Stimulated activated CD8-positive, alpha-beta memory T cell treated with anti-CD3 and anti-CD28 coated beads, Interleukin-7, amount 100 ng/mL, for 24 hours (primary cell): ENCODE data around the gene YWHAH.
A peak's percentile ranks its signal among the peaks of the same experiment; 100 is the strongest.

Experiments
- DNase-seq: peaks from one replicate; pipeline ENCODE4 v3.0.0-alpha.2; 2020; ENCODE audit warnings: low read depth

The YWHAH gene

DNA sequence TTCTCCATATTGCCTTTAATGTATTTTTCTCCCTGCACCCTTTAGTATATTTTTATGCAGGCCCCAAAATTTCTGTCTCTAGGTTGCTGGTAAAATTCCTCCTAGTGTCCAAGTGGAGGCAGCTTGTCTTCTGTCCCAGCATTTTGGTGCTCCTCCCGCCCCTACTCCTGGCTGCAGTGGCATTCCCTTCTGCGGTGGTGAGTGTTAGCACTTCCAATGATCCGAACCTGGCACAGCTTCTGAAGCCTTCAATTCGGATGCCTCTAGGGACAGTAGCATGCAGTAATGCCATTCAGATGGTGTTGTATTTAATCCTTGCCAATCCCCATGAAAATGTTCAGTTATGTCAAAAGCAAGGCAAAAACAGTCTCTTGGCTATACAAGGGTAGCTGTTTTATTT is 5.9 kb downstream of the YWHAH start:
- no peak for DNase-seq

DNA sequence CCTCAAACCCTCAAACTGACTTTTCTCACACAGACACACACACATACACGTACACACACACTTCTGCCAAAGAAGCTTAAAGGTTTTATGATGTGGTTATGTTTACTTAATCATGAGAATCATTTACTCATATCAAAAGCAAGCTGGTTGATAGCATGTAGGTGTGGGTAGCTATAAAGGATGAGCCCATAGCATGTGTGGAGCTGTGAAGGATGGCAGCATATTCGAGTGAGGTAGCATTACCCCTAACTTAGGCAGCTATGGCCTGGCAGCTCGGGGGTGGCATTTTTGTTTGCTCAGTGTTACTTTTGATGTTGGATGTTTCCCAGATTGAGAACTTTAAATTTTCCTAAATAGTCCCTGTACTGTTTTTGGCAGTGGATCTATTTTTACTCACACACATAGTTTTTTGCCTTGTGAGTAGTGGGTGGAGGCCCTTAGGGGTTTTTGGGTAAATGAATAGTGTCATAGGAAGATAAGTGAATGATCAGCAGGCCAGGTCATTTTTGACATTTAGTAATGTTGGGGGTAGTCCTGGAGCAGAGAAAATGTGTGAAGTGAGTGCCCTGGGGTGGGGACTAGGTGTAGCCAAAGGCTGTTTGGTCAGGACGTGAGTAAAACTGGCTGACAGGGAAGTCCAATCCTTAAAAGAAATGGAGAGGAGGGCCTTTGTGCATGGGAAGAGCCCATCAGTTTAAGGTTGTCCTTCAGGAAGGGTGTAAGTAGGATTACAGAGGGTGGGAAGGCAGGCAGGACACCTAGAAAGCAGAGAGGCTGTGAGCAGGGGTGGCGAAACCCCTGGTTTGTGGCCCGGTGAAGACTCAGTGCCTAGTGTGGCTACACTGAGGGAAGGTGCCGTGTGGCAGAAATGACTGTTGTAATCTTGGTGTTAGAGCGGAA is 7.1 kb downstream of the YWHAH start:
- DNase-seq = no peak

DNA sequence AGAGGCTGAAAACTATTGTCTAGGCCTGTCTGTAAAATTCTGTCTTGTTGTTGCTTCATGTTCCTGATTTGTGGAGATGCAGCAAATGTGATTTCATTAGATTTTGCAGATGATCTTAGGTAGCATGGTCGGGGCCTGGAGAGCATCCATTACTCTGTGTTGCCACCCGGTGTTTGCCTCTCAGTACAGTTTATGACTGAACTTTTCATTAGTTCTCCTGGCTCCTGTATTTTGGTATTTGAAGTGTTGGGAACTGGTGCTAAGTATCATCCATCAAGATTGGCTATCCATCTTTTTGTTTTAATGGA is 7.7 kb downstream of the YWHAH start:
- no peak for DNase-seq

DNA sequence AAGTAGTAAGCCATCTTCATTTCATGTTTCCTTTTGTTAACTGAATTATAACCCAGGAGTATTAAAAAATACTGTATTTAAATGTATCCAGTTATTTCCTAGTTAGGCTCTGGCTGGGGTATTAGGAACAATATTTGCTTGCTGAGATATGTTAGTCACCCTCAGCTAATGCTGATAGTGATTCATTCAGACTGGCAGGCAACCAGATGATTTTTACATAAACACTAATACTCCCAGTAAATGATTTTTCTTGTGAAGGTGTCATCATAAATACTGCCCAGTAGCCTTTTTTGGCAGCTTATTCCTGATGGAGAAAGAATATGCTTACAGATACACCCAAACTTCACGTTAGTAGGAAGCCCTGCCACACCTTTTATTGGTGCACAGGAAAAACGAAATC is 8.1 kb downstream of the YWHAH start:
- no peak for DNase-seq

DNA sequence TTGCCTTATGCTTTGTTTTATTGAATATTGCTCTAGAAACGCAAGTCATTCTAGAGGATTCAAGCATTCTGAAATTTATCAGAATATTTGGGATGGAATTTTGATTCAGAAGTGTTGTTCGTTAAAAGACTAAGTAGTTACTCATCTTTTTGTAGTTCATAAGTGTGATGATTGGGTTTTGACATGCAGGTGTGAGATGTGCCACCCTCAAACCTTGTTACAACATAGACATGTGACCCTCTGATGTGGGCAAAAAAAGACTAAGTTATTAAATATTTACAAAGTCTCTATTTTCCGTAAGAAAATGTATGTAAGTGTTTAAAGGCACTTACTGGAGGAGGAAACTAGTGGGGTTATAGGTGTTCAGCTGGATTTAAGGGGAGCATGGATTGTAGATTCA is 8.9 kb downstream of the YWHAH start:
- DNase-seq = no peak

DNA sequence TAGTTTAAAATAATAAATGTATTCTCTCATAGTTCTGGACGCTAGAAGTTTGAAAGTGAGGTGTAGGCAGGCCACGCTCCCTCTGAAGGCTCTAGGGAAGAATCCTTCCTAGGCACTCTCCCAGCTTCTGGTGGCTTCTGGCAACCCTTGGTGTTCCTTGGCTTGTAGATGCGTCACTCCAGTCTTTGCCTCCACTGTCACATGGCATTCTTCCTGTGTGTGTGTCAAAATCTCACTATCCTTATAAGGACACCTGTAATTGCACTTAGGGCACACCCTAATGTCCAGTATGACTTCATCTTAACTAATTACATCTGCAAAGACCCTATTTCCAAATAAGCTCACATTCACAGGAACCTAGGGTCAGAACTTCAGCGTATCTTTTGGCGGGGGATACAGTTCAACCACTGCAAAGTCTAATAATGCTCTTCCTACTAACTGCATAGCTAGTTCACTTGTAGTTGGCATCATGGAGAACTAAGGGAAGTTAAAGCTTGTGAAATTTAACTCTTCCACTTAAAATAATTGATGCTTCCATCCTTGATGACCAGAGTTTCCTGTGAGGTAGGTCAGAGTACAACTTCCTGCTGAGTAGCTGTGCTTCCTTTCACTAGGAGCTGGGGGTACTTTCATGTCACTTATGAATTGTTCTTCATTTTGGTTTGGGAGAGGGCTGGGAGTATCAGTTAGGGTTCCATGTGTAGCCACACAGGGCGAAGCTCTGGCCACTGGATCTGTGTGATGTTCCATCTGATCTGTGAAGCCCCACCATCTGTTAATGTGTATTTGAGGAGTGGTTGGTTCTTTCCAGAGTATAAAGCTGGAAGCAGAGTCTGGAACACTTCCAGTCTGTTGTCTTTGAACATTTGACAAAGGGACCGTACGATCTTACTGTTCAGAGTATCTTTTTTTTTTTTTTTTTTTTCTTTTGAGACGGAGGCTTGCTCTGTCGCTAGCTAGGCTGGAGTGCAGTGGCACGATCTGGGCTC is 10.5 kb downstream of the YWHAH start:
- no peak for DNase-seq

DNA sequence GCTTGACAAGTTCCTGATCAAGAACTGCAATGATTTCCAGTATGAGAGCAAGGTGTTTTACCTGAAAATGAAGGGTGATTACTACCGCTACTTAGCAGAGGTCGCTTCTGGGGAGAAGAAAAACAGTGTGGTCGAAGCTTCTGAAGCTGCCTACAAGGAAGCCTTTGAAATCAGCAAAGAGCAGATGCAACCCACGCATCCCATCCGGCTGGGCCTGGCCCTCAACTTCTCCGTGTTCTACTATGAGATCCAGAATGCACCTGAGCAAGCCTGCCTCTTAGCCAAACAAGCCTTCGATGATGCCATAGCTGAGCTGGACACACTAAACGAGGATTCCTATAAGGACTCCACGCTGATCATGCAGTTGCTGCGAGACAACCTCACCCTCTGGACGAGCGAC is 12.0 kb downstream of the YWHAH start:
- no peak for DNase-seq

DNA sequence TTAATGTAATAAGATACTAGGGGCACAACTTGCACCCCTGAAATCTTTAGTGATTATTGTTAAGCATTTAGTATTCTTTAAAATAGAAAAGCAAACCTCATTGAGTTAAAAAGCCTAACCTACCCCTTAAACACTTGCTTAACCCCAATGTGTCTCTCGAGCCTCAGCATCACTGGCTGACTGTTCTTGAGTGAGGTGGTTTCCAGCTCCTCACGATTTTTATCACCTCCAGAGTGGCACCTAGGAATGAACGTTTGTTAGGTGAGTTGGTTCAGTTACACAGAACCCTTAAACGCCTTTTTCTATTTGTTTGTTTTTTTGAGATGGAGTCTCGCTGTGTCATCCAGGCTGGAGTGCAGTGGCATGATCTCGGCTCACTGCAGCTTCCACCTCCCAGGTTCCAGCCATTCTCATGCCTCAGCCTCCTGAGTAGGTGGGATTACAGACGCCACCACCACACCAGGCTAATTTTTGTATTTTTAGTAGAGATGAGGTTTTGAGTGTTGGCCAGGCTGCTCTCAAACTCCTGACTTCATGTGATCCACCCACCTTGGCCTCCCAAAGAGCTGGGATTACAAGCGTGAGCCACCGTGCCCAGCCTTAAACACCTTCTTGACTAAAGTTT is 13.7 kb downstream of the YWHAH start:
- no peak for DNase-seq

DNA sequence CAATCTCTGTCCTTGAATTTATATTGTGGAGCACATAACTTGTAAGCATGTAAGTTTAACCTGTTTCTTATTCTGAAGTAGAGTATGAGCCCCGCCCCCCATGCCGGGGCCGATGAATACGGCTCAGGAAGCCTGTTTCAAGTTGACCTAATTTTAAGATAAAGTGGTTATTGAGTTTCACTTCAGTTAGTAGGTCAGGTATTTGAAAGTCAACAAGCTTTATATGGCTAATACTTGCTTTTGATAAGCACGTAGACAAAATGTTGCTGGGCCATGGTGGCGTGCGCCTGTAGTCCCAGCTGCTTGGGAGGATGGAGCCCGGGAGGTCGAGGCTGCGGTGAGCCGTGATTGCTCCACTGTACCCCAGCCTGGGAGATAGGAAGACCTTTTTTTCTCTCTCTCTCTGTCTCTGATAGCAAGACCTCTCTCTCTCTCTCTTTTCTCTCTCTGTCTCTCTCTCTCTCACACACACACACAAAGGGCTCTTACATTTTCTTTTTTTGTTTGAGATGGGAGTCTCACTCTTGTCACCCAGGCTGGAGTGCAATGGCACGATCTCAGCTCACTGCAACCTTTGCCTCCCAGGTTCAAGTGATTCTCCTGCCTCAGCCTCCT is 14.4 kb downstream of the YWHAH start:
- DNase-seq = no peak

DNA sequence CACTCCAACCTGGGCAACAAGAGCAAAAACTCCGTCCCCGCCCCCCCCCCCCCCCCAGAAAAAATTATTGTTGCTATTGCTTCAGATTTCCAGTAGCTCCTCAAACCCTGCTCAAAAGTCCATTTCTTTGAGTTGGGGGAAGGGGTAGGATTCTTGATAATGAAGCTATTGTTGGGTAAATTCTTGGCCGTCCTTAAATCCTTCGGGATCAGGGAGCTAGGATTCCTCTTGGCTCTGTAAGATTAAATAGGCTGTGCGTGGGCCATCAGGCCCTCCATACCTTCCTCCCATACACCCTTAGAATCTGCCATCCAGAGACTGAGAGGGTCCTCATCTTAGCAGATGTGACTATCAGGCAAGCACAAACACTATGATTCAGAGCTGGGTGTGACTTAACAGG is 16.4 kb downstream of the YWHAH start:
- DNase-seq = no peak

DNA sequence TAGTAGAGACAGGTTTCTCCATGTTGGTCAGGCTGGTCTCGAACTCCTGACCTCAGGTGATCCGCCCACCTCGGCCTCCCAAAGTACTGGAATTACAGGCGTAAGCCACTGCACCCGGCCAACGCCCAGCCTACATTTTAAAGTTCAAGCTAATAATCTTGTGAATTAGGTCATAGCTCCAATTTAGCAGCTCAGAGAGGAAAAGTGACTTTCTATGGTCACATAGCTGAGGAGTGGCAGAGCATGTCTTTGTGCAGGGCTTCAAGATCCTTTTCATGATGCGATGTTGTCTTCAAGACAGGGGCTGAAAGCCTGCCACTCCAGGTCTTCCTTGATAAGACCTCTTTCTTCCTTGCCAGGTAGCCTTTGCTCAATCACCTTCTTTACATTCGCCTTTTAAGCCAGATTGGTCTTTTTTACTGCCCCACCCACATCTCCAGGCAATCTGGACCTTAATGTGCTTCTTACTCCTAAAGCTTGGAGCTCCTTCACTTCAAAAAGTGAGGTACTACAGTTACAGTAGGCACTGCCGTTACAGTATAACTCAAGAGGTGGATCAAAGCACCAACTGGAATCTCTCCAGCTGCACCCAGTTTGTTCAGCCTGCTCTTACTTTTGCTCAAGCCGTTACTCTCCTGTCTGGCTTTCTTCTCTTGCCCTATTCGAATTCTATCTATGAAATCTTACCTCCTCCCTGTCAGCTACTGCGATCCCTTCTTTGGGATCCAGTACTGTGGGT is 18.2 kb downstream of the YWHAH start:
- DNase-seq = no peak

DNA sequence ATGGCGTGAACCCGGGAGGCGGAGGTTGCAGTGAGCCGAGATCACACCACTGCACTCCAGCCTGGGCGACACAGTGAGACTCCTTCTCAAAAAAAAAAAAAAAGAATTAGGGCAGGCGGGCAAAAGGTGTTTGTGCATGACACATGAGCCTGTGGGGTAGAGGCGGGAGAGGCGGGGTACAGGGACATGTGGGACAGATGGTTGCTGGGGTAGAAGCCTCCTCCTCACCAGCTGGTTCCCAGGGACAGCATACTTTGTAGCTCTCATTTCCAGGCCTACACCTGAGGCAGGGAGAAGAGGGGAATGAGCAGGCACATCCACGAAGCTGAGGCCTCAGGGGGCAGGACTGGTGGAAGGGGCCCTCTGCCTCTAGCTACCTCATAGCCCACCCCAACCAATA is 23.7 kb downstream of the YWHAH start:
- no peak for DNase-seq

DNA sequence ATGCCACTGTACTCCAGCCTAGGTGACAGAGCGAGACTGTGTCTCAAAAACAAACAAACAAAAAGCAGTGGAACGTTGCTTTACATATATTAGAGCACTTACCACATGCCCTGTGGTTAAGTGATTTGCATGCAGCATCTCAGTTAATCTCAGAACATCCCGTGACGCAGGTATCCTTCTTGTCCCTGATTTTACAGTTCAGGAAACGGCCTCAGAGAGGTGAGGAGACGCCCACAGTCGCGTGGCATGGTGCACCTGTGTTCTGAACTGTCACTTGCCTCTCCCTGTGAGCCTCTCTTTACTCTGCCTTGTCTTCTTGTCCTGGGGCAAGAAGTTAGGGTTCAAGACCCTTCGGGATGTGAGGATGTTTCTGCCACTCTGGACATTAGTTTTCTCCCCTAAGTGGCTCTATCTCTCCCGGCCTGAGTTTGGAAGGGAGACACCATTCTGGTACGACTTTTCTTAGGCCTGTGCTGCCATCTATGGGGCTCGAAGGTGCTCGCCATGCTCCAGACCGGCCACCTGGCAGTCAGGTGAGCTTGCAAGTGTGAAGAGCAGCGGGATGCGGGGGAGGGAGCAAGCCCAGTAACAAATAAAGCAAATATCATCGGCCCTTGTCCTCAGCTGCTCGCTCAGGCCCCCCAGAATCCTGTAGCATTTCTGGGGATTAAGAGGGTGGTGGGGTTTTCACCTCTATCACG is 25.6 kb downstream of the YWHAH start:
- DNase-seq = no peak

DNA sequence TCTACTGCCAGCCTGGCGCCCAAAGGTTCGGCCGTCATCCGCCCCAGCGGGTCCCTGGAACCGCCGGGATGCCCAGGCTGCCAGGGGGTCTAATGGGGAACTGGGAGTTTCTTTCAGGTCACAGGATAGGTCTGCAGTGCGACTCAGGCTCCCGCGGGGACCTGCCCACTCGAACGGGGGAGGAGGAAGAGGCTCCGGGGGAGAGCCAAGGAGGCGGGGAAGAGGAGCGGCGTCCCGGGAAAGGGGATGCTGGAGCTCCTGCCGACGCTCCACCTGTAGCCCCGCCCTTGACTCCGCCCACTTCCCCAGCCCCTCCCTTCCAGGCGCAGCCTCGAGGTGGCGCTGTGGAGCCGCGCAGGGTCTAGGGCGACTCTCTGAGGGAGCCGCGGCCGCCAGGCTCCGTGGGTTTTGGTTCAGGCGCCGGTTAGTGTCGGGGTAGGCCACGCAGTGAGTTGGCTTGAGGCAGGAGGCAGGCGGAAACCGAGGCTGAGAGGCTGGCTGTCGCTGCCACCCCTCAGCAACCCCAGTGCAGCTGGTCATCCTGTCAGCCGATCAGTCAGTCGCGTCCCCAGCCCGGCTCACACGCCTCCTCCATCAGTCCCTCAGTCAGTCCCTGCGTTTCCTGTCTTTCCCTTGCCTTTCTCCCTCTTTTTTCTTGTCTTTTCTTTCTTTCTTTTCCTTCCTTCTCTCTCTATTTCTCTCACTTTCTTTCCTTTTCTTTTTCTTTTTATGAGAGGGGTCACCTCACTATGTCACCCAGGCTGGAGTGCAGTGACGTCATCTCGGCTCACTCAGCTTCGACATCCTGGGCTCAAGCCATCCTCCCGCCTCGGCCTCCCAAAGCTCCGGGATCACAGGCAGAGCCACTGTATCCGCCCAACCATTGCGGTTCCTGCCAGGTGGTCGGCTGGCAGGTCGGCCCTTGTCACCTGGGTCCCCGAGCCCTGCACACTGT is 26.4 kb downstream of the YWHAH start:
- DNase-seq = peak; percentile 76

DNA sequence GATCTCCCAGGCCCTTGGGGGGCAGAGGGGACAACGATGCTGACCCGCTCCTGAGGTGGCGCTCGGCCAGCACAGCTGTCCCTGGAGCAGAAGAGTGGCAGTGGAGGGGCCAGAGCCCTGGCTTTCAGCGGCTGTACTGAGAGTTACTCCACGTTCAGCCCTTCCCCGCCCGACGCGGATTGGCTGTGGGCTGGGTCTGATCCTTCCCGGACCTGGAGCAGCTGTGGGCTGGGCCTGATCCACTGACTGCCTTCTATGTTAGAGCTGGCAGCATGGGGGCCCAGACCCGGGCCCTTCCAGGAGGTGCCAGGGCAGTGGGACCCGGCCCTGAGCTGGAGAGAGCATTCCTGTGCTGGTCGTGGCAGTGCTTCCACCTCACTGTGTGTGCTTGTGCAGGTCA is 27.8 kb downstream of the YWHAH start:
- DNase-seq = no peak

DNA sequence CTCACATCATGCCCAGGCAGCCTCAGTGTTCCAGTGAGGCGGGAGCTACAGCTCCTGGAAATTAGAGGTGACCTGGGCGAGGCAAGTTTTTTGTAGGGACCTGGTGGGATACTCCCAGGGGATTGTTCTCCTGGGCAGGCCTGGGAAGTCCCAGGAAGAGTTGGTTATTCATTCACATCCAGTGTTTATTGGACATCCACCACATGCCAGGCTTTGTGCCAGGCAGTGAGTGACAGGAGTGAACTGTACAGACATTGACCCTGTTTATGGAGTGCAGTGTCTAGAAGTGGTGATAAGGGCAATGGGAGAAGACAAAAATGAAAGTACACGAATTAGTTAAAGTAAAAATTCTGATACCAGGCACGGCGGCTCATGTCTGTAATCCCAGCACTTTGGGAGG is 29.4 kb downstream of the YWHAH start:
- no peak for DNase-seq

DNA sequence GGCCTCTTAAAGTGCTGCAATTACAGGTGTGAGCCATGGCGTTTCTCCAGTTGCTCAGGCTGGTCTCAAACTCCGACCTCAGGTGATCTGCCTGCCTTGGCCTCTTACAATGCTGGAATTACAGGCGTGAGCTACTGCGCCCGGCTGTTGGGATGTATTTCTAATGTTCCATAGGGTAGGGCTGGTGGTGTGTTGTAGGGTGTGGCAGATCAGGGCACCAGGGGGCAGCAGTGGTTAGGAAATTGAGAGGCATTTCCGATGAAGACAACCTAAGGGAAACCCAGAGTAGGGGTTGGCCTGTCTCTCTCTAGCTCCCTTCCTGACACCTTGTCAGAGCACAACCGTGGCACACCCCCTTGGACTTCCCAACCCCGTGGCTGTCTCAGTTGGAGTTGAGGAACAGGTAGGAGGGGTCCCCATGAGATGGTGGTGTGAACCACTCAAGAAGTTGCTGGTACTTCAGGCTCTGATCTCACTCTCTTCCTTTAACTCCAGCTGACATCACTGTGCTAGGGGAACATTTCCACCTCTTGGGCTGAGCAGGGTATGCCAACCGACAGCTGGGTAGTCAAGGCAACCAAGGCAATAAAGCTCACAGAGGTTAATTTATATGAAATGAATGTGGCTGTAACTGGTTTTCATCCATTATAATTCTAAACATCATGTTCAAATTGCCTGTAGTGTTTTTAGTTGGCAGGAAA is 33.0 kb downstream of the YWHAH start:
- peak; percentile 77 for DNase-seq

DNA sequence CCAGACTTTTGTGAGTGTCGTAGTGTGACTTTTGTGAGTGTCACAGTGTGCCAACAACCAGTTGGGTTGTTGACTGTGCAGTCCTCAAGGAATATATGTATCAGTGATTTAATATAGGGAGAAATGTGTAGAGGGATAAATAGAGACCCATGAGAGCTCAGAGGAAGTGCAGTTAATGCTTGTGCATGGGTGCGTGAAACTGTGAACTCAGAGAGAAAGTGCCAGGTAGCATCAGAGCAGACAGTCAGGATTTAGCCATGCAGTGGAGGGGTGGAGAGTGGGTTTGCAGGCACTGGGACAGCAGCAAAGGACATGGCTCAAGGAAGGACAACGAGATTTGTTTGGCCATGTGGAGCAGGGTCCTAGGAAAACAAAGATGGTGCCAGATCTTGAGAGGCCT is 33.6 kb downstream of the YWHAH start:
- no peak for DNase-seq

DNA sequence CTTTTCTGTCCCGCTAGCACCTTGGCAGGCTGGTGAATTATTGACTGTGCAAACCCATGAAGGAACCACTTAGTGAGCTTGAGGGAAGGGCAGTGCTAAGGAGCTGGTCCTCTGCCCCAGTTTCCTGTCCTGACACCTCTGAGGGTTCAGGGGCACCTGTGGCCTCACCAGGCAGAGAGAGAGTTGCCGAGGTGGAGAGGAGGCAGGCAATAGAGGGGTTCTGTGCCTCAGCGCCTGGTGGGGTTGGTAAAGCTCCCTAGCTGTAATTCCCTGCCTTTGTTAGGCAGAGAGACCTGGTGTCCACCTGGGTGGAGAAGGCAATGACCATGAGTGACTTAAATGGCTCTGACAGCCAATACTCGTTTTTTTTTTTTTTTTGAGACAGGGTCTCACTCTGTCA is 36.3 kb downstream of the YWHAH start:
- DNase-seq = no peak
